ENCODE results near the gene ALS2CL.

DNA sequence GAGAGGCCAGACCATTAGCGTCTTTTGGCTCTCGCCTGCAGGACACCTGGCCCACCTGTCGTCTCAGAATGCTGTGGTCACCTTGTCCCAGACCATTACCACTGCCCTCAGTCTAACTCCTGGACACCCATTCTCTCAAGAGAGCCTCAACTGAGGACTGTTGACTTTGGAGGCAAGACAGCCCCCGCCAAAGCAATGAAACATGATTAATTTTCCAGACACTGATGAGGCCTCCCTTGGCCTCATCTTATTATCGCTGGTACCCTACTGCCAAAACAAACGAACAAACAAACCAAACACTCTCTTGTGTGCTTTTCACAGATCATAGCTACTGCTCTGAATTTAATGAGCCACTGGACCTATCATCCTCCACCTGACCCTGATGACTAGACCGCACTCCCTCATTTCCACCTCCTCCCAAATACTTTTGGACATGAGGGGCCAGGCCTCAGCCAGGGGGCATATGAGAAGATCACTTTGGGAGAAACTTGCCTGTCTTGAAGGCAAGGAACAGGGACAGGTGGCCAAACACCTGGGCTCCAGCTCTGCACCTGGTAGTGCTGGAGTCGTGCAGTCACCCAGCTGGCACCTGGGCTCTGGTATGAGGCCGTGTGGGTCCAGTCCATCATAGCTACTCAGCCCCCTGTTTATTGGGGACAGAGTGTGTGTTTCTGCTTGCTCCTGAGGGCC, 27.6 kb downstream of the ALS2CL start:
- TF ChIP-seq, protein P1, sequence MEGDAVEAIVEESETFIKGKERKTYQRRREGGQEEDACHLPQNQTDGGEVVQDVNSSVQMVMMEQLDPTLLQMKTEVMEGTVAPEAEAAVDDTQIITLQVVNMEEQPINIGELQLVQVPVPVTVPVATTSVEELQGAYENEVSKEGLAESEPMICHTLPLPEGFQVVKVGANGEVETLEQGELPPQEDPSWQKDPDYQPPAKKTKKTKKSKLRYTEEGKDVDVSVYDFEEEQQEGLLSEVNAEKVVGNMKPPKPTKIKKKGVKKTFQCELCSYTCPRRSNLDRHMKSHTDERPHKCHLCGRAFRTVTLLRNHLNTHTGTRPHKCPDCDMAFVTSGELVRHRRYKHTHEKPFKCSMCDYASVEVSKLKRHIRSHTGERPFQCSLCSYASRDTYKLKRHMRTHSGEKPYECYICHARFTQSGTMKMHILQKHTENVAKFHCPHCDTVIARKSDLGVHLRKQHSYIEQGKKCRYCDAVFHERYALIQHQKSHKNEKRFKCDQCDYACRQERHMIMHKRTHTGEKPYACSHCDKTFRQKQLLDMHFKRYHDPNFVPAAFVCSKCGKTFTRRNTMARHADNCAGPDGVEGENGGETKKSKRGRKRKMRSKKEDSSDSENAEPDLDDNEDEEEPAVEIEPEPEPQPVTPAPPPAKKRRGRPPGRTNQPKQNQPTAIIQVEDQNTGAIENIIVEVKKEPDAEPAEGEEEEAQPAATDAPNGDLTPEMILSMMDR (IDR thresholded peaks at IDR 0.05 in 2 of 3, conservative IDR thresholded peaks at IDR 0.05 in 1 of 3; ENCODE audit: borderline replicate concordance in 1 of 3, insufficient read depth in 1 of 3, low read depth in 2 of 3, low read length in 2 of 3), result no peak
- no peak for TF ChIP-seq ELF1 (IDR thresholded peaks at IDR 0.05; ENCODE audit: borderline replicate concordance, low read depth)
- no peak for TF ChIP-seq EZH2 (IDR thresholded peaks at IDR 0.05)
- TF ChIP-seq POLR2A (IDR thresholded peaks at IDR 0.05; ENCODE audit: borderline replicate concordance, extremely low read depth, insufficient read depth, insufficient read length), result no peak
- no peak for TF ChIP-seq CEBPB (IDR thresholded peaks at IDR 0.05; ENCODE audit: low read depth)
- TF ChIP-seq, protein P2, sequence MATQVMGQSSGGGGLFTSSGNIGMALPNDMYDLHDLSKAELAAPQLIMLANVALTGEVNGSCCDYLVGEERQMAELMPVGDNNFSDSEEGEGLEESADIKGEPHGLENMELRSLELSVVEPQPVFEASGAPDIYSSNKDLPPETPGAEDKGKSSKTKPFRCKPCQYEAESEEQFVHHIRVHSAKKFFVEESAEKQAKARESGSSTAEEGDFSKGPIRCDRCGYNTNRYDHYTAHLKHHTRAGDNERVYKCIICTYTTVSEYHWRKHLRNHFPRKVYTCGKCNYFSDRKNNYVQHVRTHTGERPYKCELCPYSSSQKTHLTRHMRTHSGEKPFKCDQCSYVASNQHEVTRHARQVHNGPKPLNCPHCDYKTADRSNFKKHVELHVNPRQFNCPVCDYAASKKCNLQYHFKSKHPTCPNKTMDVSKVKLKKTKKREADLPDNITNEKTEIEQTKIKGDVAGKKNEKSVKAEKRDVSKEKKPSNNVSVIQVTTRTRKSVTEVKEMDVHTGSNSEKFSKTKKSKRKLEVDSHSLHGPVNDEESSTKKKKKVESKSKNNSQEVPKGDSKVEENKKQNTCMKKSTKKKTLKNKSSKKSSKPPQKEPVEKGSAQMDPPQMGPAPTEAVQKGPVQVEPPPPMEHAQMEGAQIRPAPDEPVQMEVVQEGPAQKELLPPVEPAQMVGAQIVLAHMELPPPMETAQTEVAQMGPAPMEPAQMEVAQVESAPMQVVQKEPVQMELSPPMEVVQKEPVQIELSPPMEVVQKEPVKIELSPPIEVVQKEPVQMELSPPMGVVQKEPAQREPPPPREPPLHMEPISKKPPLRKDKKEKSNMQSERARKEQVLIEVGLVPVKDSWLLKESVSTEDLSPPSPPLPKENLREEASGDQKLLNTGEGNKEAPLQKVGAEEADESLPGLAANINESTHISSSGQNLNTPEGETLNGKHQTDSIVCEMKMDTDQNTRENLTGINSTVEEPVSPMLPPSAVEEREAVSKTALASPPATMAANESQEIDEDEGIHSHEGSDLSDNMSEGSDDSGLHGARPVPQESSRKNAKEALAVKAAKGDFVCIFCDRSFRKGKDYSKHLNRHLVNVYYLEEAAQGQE (IDR thresholded peaks at IDR 0.05; ENCODE audit: low read depth), result no peak
- TF ChIP-seq, protein P3, sequence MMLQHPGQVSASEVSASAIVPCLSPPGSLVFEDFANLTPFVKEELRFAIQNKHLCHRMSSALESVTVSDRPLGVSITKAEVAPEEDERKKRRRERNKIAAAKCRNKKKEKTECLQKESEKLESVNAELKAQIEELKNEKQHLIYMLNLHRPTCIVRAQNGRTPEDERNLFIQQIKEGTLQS (IDR thresholded peaks at IDR 0.05), result no peak
- TF ChIP-seq EZH2phosphoT487 (IDR thresholded peaks at IDR 0.05; ENCODE audit: borderline replicate concordance), result no peak
- no peak for TF ChIP-seq RAD21 (IDR thresholded peaks at IDR 0.05; ENCODE audit: low read depth)
- TF ChIP-seq SP1 (IDR thresholded peaks at IDR 0.05; ENCODE audit: low read depth), result no peak
- TF ChIP-seq POLR2AphosphoS5 (IDR thresholded peaks at IDR 0.05; ENCODE audit: low read depth, low read length), result no peak
- no peak for TF ChIP-seq JUND (IDR thresholded peaks at IDR 0.05)

Data from HCT116 (cell line).